Measurements from ENCODE around the gene TRIM38. TPM values are rescaled to one million over a fixed set of nuclear protein-coding genes. Genes with fewer than 3 reads are reported as not detected.

TRIM38 gene
- total and polyA plus RNA-seq, 2 donors (not counting 3 experiments of a cell fraction or from before 2014, with no cell fraction given) = 5.1 to 13.2 TPM

- peak; percentile 72 for TF ChIP-seq POLR2AphosphoS5 (IDR thresholded peaks at IDR 0.05; ENCODE audit: insufficient read depth, low read depth, low read length)
- TF ChIP-seq EZH2 (IDR thresholded peaks at IDR 0.05; ENCODE audit: borderline replicate concordance, low read depth, low read length, severe bottlenecking) = no peak
- no peak for TF ChIP-seq JUN (IDR thresholded peaks at IDR 0.05; ENCODE audit: borderline replicate concordance, insufficient read depth, insufficient read length, low read depth)
- TF ChIP-seq FOS (IDR thresholded peaks at IDR 0.05; ENCODE audit: borderline replicate concordance, insufficient read depth, low read length) = no peak
- TF ChIP-seq POLR2A (IDR thresholded peaks at IDR 0.05; ENCODE audit: low read depth, low read length) = peak; percentile 86
- BruUV-seq (replicated peaks) = TSS peak; percentile 37
- Histone ChIP-seq H3K4me1 (ENCODE audit: control insufficient read depth, extremely low read depth, insufficient read depth, low read length) (peaks cover 33% of the 10 kb centered on the region), H3K9me3 (replicated peaks; ENCODE audit: control insufficient read depth, insufficient read depth, low read length) (no peaks in the 10 kb centered on the region), H3K9me1 (replicated peaks; ENCODE audit: control insufficient read depth, extremely low read depth, insufficient read depth, low read length) (no peaks in the 10 kb centered on the region), H3K4me3 (replicated peaks in 1 of 3; ENCODE audit: insufficient read depth in 1 of 3, low read depth in 1 of 3, low read length in 3 of 3) (peak overlapping the region; percentile 25 to 78 (median 49)), H4K20me1 (replicated peaks; ENCODE audit: control insufficient read depth, extremely low read depth, insufficient read depth, low read length) (no peaks in the 10 kb centered on the region), H3K79me2 (ENCODE audit: control insufficient read depth, insufficient read depth, low read length) (no peaks in the 10 kb centered on the region), H3K36me3 (ENCODE audit: control insufficient read depth in 2 of 2, extremely low read depth in 1 of 2, insufficient read depth in 2 of 2, low read length in 2 of 2) (no peaks in the 10 kb centered on the region), H3K27ac (ENCODE audit: insufficient read depth, low read depth, low read length) (peak overlapping the region; percentile 88), H3K27me3 (ENCODE audit: control insufficient read depth in 2 of 2, insufficient read depth in 2 of 2, low read length in 2 of 2) (no peaks in the 10 kb centered on the region), H2AFZ (ENCODE audit: low read depth, low read length) (peak overlapping the region; percentile 11), H3K9ac (replicated peaks; ENCODE audit: extremely low read depth, insufficient read depth, low read length) (peak overlapping the region; percentile 83), H3K4me2 (ENCODE audit: insufficient read depth, low read length) (peak overlapping the region; percentile 83)
- ChIA-PET POLR2A (interaction anchor here (0.8 to 4.8 kb wide), 9 partner anchors 10 to 183 kb away, joined by 3 to 84 read pairs (median 13); a partner anchor contains a TSS), CTCF (interaction anchor here (0.6 to 3.1 kb wide), 4 partner anchors 10 to 30 kb away, joined by 3 to 31 read pairs (median 8); a partner anchor contains a TSS)
- FAIRE-seq = peak; percentile 92
- peak; percentile 97 for DNase-seq (ENCODE audit: low read depth, low spot score)
- dilution Hi-C loops (cut with MboI; ENCODE audit: extremely low pct_ligation_motif_present, low sequenced_read_pairs) (no loop called here), intact Hi-C loops (cut with micrococcal nuclease) (loop anchor here (1.0 to 5.0 kb wide), 5 partner anchors 10 to 1859 kb away; a partner anchor contains a TSS)
Measured at GRCh38 chr6:26033085-26033940, 70.7 kb downstream of the TRIM38 start.

- peak overlapping the region; percentile 4 for H2AFZ ChIP-seq (ENCODE audit: low read depth, low read length)
- DNase-seq (ENCODE audit: low read depth, low spot score) (no peak), FAIRE-seq (no peak)
- BruUV-seq (replicated peaks) = TSS peak; percentile 85
- peak overlapping the region; percentile 88 for H3K27ac ChIP-seq (ENCODE audit: insufficient read depth, low read depth, low read length)
- peak overlapping the region; percentile 83 for H3K9ac ChIP-seq (replicated peaks; ENCODE audit: extremely low read depth, insufficient read depth, low read length)
- no peak for TF ChIP-seq POLR2A (IDR thresholded peaks at IDR 0.05; ENCODE audit: low read depth, low read length)
- TF ChIP-seq EZH2 (IDR thresholded peaks at IDR 0.05; ENCODE audit: borderline replicate concordance, low read depth, low read length, severe bottlenecking) = no peak
- no peak for TF ChIP-seq GATA2 (IDR thresholded peaks at IDR 0.05; ENCODE audit: insufficient read depth, insufficient read length, low read depth, low read length)
- TF ChIP-seq JUN (IDR thresholded peaks at IDR 0.05; ENCODE audit: borderline replicate concordance, insufficient read depth, insufficient read length, low read depth) = no peak
- TF ChIP-seq CTCF (IDR thresholded peaks at IDR 0.05; ENCODE audit: extremely low read depth in 1 of 2, insufficient read depth in 1 of 2, low read depth in 1 of 2, low read length in 2 of 2) = no peak
- no peak for TF ChIP-seq MAX (IDR thresholded peaks at IDR 0.05; ENCODE audit: insufficient read depth, insufficient read length)
- no peak for TF ChIP-seq POLR2AphosphoS5 (IDR thresholded peaks at IDR 0.05; ENCODE audit: insufficient read depth, low read depth, low read length)
- no peak for TF ChIP-seq MYC (IDR thresholded peaks at IDR 0.05; ENCODE audit: low read depth, low read length)
- TF ChIP-seq FOS (IDR thresholded peaks at IDR 0.05; ENCODE audit: borderline replicate concordance, insufficient read depth, low read length) = no peak
- no peaks in the 10 kb centered on the region for H3K36me3 ChIP-seq (ENCODE audit: control insufficient read depth in 2 of 2, extremely low read depth in 1 of 2, insufficient read depth in 2 of 2, low read length in 2 of 2)
- H3K79me2 ChIP-seq (ENCODE audit: control insufficient read depth, insufficient read depth, low read length) = no peaks in the 10 kb centered on the region
- no peaks in the 10 kb centered on the region for H3K9me3 ChIP-seq (replicated peaks; ENCODE audit: control insufficient read depth, insufficient read depth, low read length)
- intact Hi-C loops (cut with micrococcal nuclease) = loop anchor here (1.0 to 5.0 kb wide), 5 partner anchors 9 to 1858 kb away; a partner anchor contains a TSS
- no peaks in the 10 kb centered on the region for H3K9me1 ChIP-seq (replicated peaks; ENCODE audit: control insufficient read depth, extremely low read depth, insufficient read depth, low read length)
- H3K27me3 ChIP-seq (ENCODE audit: control insufficient read depth in 2 of 2, insufficient read depth in 2 of 2, low read length in 2 of 2) = no peaks in the 10 kb centered on the region
- ChIA-PET POLR2A (interaction anchor here (0.8 to 4.8 kb wide), 3 partner anchors 10 to 90 kb away, joined by 3 to 75 read pairs (median 5); a partner anchor contains a TSS), CTCF (interaction anchor here (1.8 kb wide), 1 partner anchor 10 kb away, joined by 11 read pairs; a partner anchor contains a TSS)
- H3K4me1 ChIP-seq (ENCODE audit: control insufficient read depth, extremely low read depth, insufficient read depth, low read length) = peaks cover 33% of the 10 kb centered on the region
- dilution Hi-C loops (cut with MboI; ENCODE audit: extremely low pct_ligation_motif_present, low sequenced_read_pairs) = no loop called here
- H3K4me2 ChIP-seq (ENCODE audit: insufficient read depth, low read length) = peak overlapping the region; percentile 32
- no peaks in the 10 kb centered on the region for H4K20me1 ChIP-seq (replicated peaks; ENCODE audit: control insufficient read depth, extremely low read depth, insufficient read depth, low read length)
- H3K4me3 ChIP-seq (replicated peaks in 1 of 3; ENCODE audit: insufficient read depth in 1 of 3, low read depth in 1 of 3, low read length in 3 of 3) = peak overlapping the region in 2 of 3 experiments; percentile 4 to 78
Measured at GRCh38 chr6:26033941-26034354, 71.3 kb downstream of the TRIM38 start.

All from endothelial cell of umbilical vein (primary cell).